HepG2 (cell line): ENCODE data around the gene UBE2B. TPM values are rescaled to one million over a fixed set of nuclear protein-coding genes. Genes with fewer than 3 reads are reported as not detected.
A peak's percentile ranks its signal among the peaks of the same experiment; 100 is the strongest.
"Not testable (repeated sequence)": the region's sequence is repeated elsewhere in the genome, so short reads cannot be mapped to it uniquely, and the experiment has no call there.

Source experiments
- ATAC-seq: fragments of 200-7000 bp; cut with Tn5 transposase; 3 replicates; pipeline ENCODE4 v1.9.1; 2020; ENCODE audit warnings: mild to moderate bottlenecking, moderate library complexity
- BruUV-seq: library from RNA; stranded (reverse); fragments of 400-500 nt; replicated peaks from 2 replicates; lab custom pipeline; 2021; lab: Mats Ljungman, UMichigan
- CTCF ChIA-PET: fragments of 300-600 bp; formaldehyde crosslinking; extraction: SDS; loops from one replicate; lab custom pipeline; 2021; ENCODE audit warnings: low total read pairs, inconsistent platforms, low intra/inter-chr PET ratio; lab: Yijun Ruan, JAX
- POLR2A ChIA-PET: fragments of 350-600 bp; sonication (Branson Sonifier 250); formaldehyde crosslinking; loops from one replicate; lab custom pipeline; 2020; ENCODE audit warnings: antibody characterized with exemption, inconsistent platforms; lab: Yijun Ruan, JAX
- DNase-seq: peaks from one replicate; pipeline ENCODE4 v3.0.0-alpha.2; 2015; ENCODE audit warnings: low spot score
- FAIRE-seq: peaks from 3 replicates; lab custom pipeline; 2011; peaks lifted over from hg19 to GRCh38; lab: Jason Lieb, UNC
- H2AFZ ChIP-seq: one replicate; pipeline ENCODE4 v1.6.1; 2011; ENCODE audit warnings: low read length, inconsistent platforms
- H3K27ac ChIP-seq: fragments of 300-600 bp; 3 replicates; pipeline ENCODE4 v1.8.0; 2011; ENCODE audit warnings: mixed run types, mild to moderate bottlenecking, mixed read lengths, low read length, inconsistent platforms; ENCODE audit not compliant: insufficient read depth; ENCODE audit errors: extremely low read length
- H3K27me3 ChIP-seq, 2 experiments: fragments of 200-600 bp in 1 of 2; 2 replicates in 1 of 2; 3 replicates in 1 of 2; pipeline versions ENCODE4 v1.6.0 to v1.8.0; 2011; ENCODE audit warnings: low read length in 2 of 2, mild to moderate bottlenecking in 2 of 2, moderate library complexity in 2 of 2, inconsistent platforms in 1 of 2; ENCODE audit not compliant: insufficient read depth in 2 of 2, control insufficient read depth in 1 of 2
- H3K36me3 ChIP-seq, 2 experiments: fragments of 200-600 bp in 1 of 2; replicated peaks in 1 of 2; 2 replicates in 1 of 2; 3 replicates in 1 of 2; pipeline versions ENCODE4 v1.5.1 to v1.8.0; 2011; ENCODE audit warnings: low read length in 2 of 2, inconsistent platforms in 1 of 2; ENCODE audit not compliant: insufficient read depth in 2 of 2, control insufficient read depth in 1 of 2
- H3K4me1 ChIP-seq: 2 replicates; pipeline ENCODE4 v1.5.1; 2012; ENCODE audit warnings: low read length, inconsistent platforms; ENCODE audit not compliant: insufficient read depth
- H3K4me2 ChIP-seq: 2 replicates; pipeline ENCODE4 v1.6.0; 2011; ENCODE audit warnings: low read depth, low read length, inconsistent platforms
- H3K4me3 ChIP-seq, 3 experiments: fragments of 200-600 bp in 1 of 3; sonication (generic), shearing (Covaris generic) in 1 of 3; replicated peaks in 1 of 3; 2 replicates each; pipeline ENCODE4 v1.5.1; 2011 to 2016; ENCODE audit warnings: low read length in 3 of 3, inconsistent platforms in 2 of 3, low read depth in 2 of 3, mild to moderate bottlenecking in 2 of 3, control low read depth in 1 of 3, mixed read lengths in 1 of 3; ENCODE audit not compliant: insufficient read depth in 1 of 3
- H3K79me2 ChIP-seq: one replicate; pipeline ENCODE4 v1.6.1; 2011; ENCODE audit warnings: low read length, inconsistent platforms; ENCODE audit not compliant: insufficient read depth
- H3K9ac ChIP-seq: 2 replicates; pipeline ENCODE4 v1.6.0; 2011; ENCODE audit warnings: mild to moderate bottlenecking, low read depth, low read length, inconsistent platforms; ENCODE audit not compliant: insufficient read depth
- H3K9me3 ChIP-seq: 2 replicates; pipeline ENCODE4 v1.5.1; 2012; ENCODE audit warnings: mild to moderate bottlenecking, low read length
- H4K20me1 ChIP-seq: 2 replicates; pipeline ENCODE4 v1.6.0; 2011; ENCODE audit warnings: inconsistent platforms, mild to moderate bottlenecking, low read length, moderate library complexity; ENCODE audit not compliant: insufficient read depth
- DRAP1 ChIP-seq: IDR thresholded peaks from 2 replicates; pipeline ENCODE4 v1.6.1; 2016; ENCODE audit warnings: missing genetic modification reagents, missing compliant biosample characterization
- KMT2B ChIP-seq: IDR thresholded peaks from 2 replicates; pipeline ENCODE4 v1.6.1; 2016; ENCODE audit warnings: missing genetic modification reagents, missing compliant biosample characterization
- MAFG ChIP-seq: sonication (generic); formaldehyde crosslinking; IDR thresholded peaks from 2 replicates; pipeline ENCODE4 v1.5.1; 2020; ENCODE audit warnings: mild to moderate bottlenecking, missing genetic modification reagents
- MYNN ChIP-seq: sonication (generic); formaldehyde crosslinking; IDR thresholded peaks from 2 replicates; pipeline ENCODE4 v1.4.0; 2020; ENCODE audit warnings: mild to moderate bottlenecking, low read depth, missing genetic modification reagents
- PBX3 ChIP-seq: sonication (generic); formaldehyde crosslinking; IDR thresholded peaks from 2 replicates; pipeline ENCODE4 v1.8.1; 2023; ENCODE audit warnings: missing genetic modification reagents, inconsistent platforms, borderline replicate concordance
- RFX5 ChIP-seq: IDR thresholded peaks from 2 replicates; pipeline ENCODE4 v1.6.1; 2011; ENCODE audit warnings: low read depth, low read length, improper control_type of control experiment
- ZFP1 ChIP-seq: IDR thresholded peaks from 2 replicates; pipeline ENCODE4 v1.6.1; 2016
- ZNF558 ChIP-seq: sonication (generic); formaldehyde crosslinking; IDR thresholded peaks from 2 replicates; pipeline ENCODE4 v1.9.0; 2022; ENCODE audit warnings: mild to moderate bottlenecking, missing genetic modification reagents, borderline replicate concordance
- ZNF572 ChIP-seq: sonication (generic); formaldehyde crosslinking; IDR thresholded peaks from 2 replicates; pipeline ENCODE4 v1.5.1; 2020; ENCODE audit warnings: mild to moderate bottlenecking, missing genetic modification reagents
- ZNF775 ChIP-seq: sonication (generic); formaldehyde crosslinking; IDR thresholded peaks from 2 replicates; pipeline ENCODE4 v1.4.0; 2020; ENCODE audit warnings: missing genetic modification reagents, mild to moderate bottlenecking, moderate library complexity, borderline replicate concordance
- ZNF883 ChIP-seq: sonication (generic); formaldehyde crosslinking; IDR thresholded peaks from 2 replicates; pipeline ENCODE4 v1.5.1; 2020; ENCODE audit warnings: mild to moderate bottlenecking, missing genetic modification reagents; ENCODE audit errors: not compliant biosample characterization
- WGBS: methylation state at CpG from one replicate; pipeline ENCODE4 v1.1.6; 2017; ENCODE audit warnings: low lambda C conversion rate; 5-methylcytosine and 5-hydroxymethylcytosine counted together
- in situ Hi-C: cut with HindIII; loops from 2 replicates; pipeline ENCODE4 v1.10.0; 2017; ENCODE audit warnings: low pct_unique_long_range_greater_than_20kb; ENCODE audit not compliant: extremely low pct_ligation_motif_present
- intact Hi-C: fragments of 100-400 bp; cut with micrococcal nuclease; formaldehyde crosslinking; loops from one replicate; pipeline ENCODE4 v1.10.0; 2022; ENCODE audit not compliant: unreplicated experiment
- polyA plus RNA-seq, 8 experiments: library from polyadenylated mRNA; depleted of rRNA in 3 of 8; stranded (reverse) in 7 of 8; unstranded in 1 of 8; fragments of >200 nt; fragmentation: Illumina TruSeq in 4 of 8; extraction: Trizol in 4 of 8; gene quantifications; 2 replicates each; pipeline versions ENCODE4 v1.2.1 to v1.2.3, GENCODE V29; 2011 to 2016; ENCODE audit warnings: low read depth in 4 of 8, missing spikeins in 1 of 8, mixed read lengths in 1 of 8; ENCODE audit not compliant: insufficient read depth in 1 of 8
- total RNA-seq, 5 experiments: library from RNA; depleted of rRNA; stranded (reverse); fragments of >200 nt; fragmentation: Illumina TruSeq; extraction: Trizol; gene quantifications; 2 replicates each; pipeline ENCODE4 v1.2.3, GENCODE V29; 2016; ENCODE audit warnings: low read depth in 1 of 5

UBE2B gene
- total and polyA plus RNA-seq, 2 of the 13 experiments (the other 11 are each of a cell fraction or from before 2014, with no cell fraction given) = 25.2 to 56.0 TPM

GRCh38 chr5:134380346-134380745 is 9.0 kb downstream of the UBE2B start (continued):
- TF ChIP-seq ZNF558 (CRISPR knock-in tag) (no peak), RFX5 (no peak)

- Histone ChIP-seq H3K36me3 (peaks cover 18 to 55% of the 10 kb centered on the region in 2 experiments), H4K20me1 (peaks cover 11% of the 10 kb centered on the region), H3K79me2 (peaks cover 12% of the 10 kb centered on the region)
- H3K4me3 ChIP-seq, FAIRE-seq, H3K4me1 ChIP-seq, DNase-seq, H3K27me3 ChIP-seq, CTCF ChIA-PET, H3K9ac ChIP-seq, ATAC-seq, H2AFZ ChIP-seq, BruUV-seq, H3K4me2 ChIP-seq, H3K9me3 ChIP-seq, H3K27ac ChIP-seq, in situ Hi-C loops: not testable (repeated sequence)
- 96% methylated on average over 2 of the region's 2 CpGs for WGBS
- POLR2A ChIA-PET = interaction anchor here (0.9 kb wide), 1 partner anchor 10 kb away, joined by 4 read pairs; the partner anchor contains the start of gene UBE2B
- intact Hi-C loops = loop anchor here (10.0 kb wide), 1 partner anchor 197 kb away; no protein-coding TSS in a partner anchor
These were observed 10.8 kb downstream of the UBE2B start for GRCh38 chr5:134382204-134382603.

- Histone ChIP-seq H3K36me3 (peaks cover 23 to 58% of the 10 kb centered on the region in 2 experiments), H3K9ac (no peak overlapping the region), H3K79me2 (peaks cover 3% of the 10 kb centered on the region), H3K4me3 (no peak overlapping the region), H4K20me1 (peaks cover 6% of the 10 kb centered on the region; the same call in 1 of the 2 replicates), H3K4me1 (no peaks in the 10 kb centered on the region), H3K4me2 (no peak overlapping the region), H3K27me3 (no peaks in the 10 kb centered on the region), H2AFZ (no peak overlapping the region), H3K27ac (no peak overlapping the region), H3K9me3 (no peaks in the 10 kb centered on the region)
- ATAC-seq (no peak), FAIRE-seq (no peak), DNase-seq (no peak)
- CTCF ChIA-PET = no interaction called here
- TF ChIP-seq ZNF775 = no peak
- no peak for TF ChIP-seq ZFP1 (CRISPR knock-in tag)
- TF ChIP-seq ZNF572 (CRISPR knock-in tag) = no peak
- no peak for TF ChIP-seq MYNN (CRISPR knock-in tag)
- no peak for TF ChIP-seq PBX3 (CRISPR knock-in tag)
- no peak for TF ChIP-seq ZNF883 (CRISPR knock-in tag)
- TF ChIP-seq MAFG = no peak
- no peak for TF ChIP-seq KMT2B (CRISPR knock-in tag)
- no peak for TF ChIP-seq DRAP1 (CRISPR knock-in tag)
- intact Hi-C loops (loop anchor here (10.0 kb wide), 1 partner anchor 199 kb away; no protein-coding TSS in a partner anchor), in situ Hi-C loops (no loop called here)
- POLR2A ChIA-PET = interaction anchor here (0.7 kb wide), 1 partner anchor 121 kb away, joined by 3 read pairs; no protein-coding TSS in a partner anchor
- WGBS = 82% methylated on average over 4 of the region's 4 CpGs
- BruUV-seq = TSS peak; percentile 22
These were observed 12.8 kb downstream of the UBE2B start for GRCh38 chr5:134383980-134384697.
